SW480 (cell line): Measurements from ENCODE around the gene MCTP1.

Experiments used
- DNase-seq: peaks from one replicate; pipeline ENCODE4 v3.0.0-alpha.2; 2016; ENCODE audit warnings: low spot score

The MCTP1 gene

GRCh38 chr5:94759022-94759421 lies 525.9 kb downstream of the MCTP1 start:
- DNase-seq, result no peak

GRCh38 chr5:94754824-94755223 lies 530.1 kb downstream of the MCTP1 start:
- no peak for DNase-seq

GRCh38 chr5:94751460-94751859 lies 533.4 kb downstream of the MCTP1 start:
- DNase-seq, result no peak

GRCh38 chr5:94750681-94751080 lies 534.2 kb downstream of the MCTP1 start:
- no peak for DNase-seq

GRCh38 chr5:94749042-94749441 lies 535.9 kb downstream of the MCTP1 start:
- DNase-seq, result no peak

GRCh38 chr5:94748212-94748611 lies 536.7 kb downstream of the MCTP1 start:
- DNase-seq, result no peak

GRCh38 chr5:94747371-94747770 lies 537.5 kb downstream of the MCTP1 start:
- no peak for DNase-seq

- no peak for DNase-seq
Measured at GRCh38 chr5:94746731-94747124, 538.2 kb downstream of the MCTP1 start.

GRCh38 chr5:94745786-94746730 lies 538.8 kb downstream of the MCTP1 start:
- no peak for DNase-seq

GRCh38 chr5:94744906-94745305 lies 540.0 kb downstream of the MCTP1 start:
- no peak for DNase-seq

GRCh38 chr5:94742852-94743251 lies 542.0 kb downstream of the MCTP1 start:
- DNase-seq, result no peak

GRCh38 chr5:94740286-94740685 lies 544.6 kb downstream of the MCTP1 start:
- DNase-seq, result no peak

GRCh38 chr5:94736498-94736897 lies 548.4 kb downstream of the MCTP1 start:
- no peak for DNase-seq

- DNase-seq, result no peak
Measured at GRCh38 chr5:94731471-94731870, 553.4 kb downstream of the MCTP1 start.

- no peak for DNase-seq
Measured at GRCh38 chr5:94725142-94725541, 559.8 kb downstream of the MCTP1 start.

- DNase-seq, result no peak
Measured at GRCh38 chr5:94715768-94716167, 569.1 kb downstream of the MCTP1 start.

GRCh38 chr5:94711785-94712184 lies 573.1 kb downstream of the MCTP1 start:
- no peak for DNase-seq

GRCh38 chr5:94709277-94709676 lies 575.6 kb downstream of the MCTP1 start:
- no peak for DNase-seq

GRCh38 chr5:94707359-94707758 lies 577.5 kb downstream of the MCTP1 start:
- no peak for DNase-seq

- DNase-seq, result no peak
Measured at GRCh38 chr5:94705427-94705826, 579.5 kb downstream of the MCTP1 start.

GRCh38 chr5:94702729-94703128 lies 582.2 kb downstream of the MCTP1 start:
- no peak for DNase-seq

GRCh38 chr5:94700592-94700991 lies 584.3 kb downstream of the MCTP1 start:
- no peak for DNase-seq

GRCh38 chr5:94699562-94699961 lies 585.3 kb downstream of the MCTP1 start:
- no peak for DNase-seq

- no peak for DNase-seq
Measured at GRCh38 chr5:94698197-94698596, 586.7 kb downstream of the MCTP1 start.
